WTC11 (cell line): Measurements from ENCODE around the gene CAPNS1.

Experiments
- ATF1 ChIP-seq: sonication (generic); formaldehyde crosslinking; IDR thresholded peaks from 2 replicates; pipeline ENCODE4 v1.8.1; 2023; ENCODE audit warnings: mild to moderate bottlenecking, moderate library complexity, missing genetic modification reagents
- ATF3 ChIP-seq: sonication (generic); formaldehyde crosslinking; conservative IDR thresholded peaks from 2 replicates; pipeline ENCODE4 v1.8.1; 2022; ENCODE audit warnings: mild to moderate bottlenecking, missing genetic modification reagents
- CREB1 ChIP-seq: sonication (generic); formaldehyde crosslinking; IDR thresholded peaks from 2 replicates; pipeline ENCODE4 v1.8.0; 2023; ENCODE audit warnings: mild to moderate bottlenecking, missing genetic modification reagents
- CTCF ChIP-seq: fragments of 200-600 bp; IDR thresholded peaks from 2 replicates; pipeline ENCODE4 v1.8.0; 2022; ENCODE audit warnings: antibody characterized with exemption
- NFYB ChIP-seq: sonication (generic); formaldehyde crosslinking; conservative IDR thresholded peaks from 2 replicates; pipeline ENCODE4 v1.8.0; 2022; ENCODE audit warnings: low read depth, missing genetic modification reagents
- SMAD3 ChIP-seq: sonication (generic); formaldehyde crosslinking; IDR thresholded peaks from 2 replicates; pipeline ENCODE4 v1.8.0; 2022; ENCODE audit warnings: missing genetic modification reagents, mild to moderate bottlenecking, borderline replicate concordance
- SP1 ChIP-seq: sonication (generic); formaldehyde crosslinking; conservative IDR thresholded peaks from 2 replicates; pipeline ENCODE4 v1.8.1; 2022; ENCODE audit warnings: missing genetic modification reagents
- STAT6 ChIP-seq: sonication (generic); formaldehyde crosslinking; conservative IDR thresholded peaks from 2 replicates; pipeline ENCODE4 v1.8.1; 2023; ENCODE audit warnings: mild to moderate bottlenecking, low read depth, missing genetic modification reagents, moderate library complexity
- TCF7 ChIP-seq: sonication (generic); formaldehyde crosslinking; IDR thresholded peaks from 2 replicates; pipeline ENCODE4 v1.8.0; 2022; ENCODE audit warnings: mild to moderate bottlenecking, low read depth, missing genetic modification reagents, moderate library complexity
- TEAD4 ChIP-seq: sonication (generic); formaldehyde crosslinking; IDR thresholded peaks from 2 replicates; pipeline ENCODE4 v1.8.0; 2022; ENCODE audit warnings: mild to moderate bottlenecking, missing genetic modification reagents
- ZNF138 ChIP-seq: sonication (generic); formaldehyde crosslinking; conservative IDR thresholded peaks from 2 replicates; pipeline ENCODE4 v1.8.1; 2022; ENCODE audit warnings: mild to moderate bottlenecking, moderate library complexity, missing genetic modification reagents
- ZNF416 ChIP-seq: fragments of 250-450 bp; sonication (Bioruptor Pico); IDR thresholded peaks from 2 replicates; pipeline ENCODE4 v1.9.0; 2021; ENCODE audit warnings: mild to moderate bottlenecking, inconsistent platforms

GRCh38 chr19:36099166-36099785, 40.6 kb upstream of the CAPNS1 start:
- TF ChIP-seq SMAD3 (CRISPR knock-in tag) (no peak), ATF1 (CRISPR knock-in tag) (no peak), ATF3 (no peak), CTCF (no peak), ZNF416 (CRISPR knock-in tag) (no peak), ZNF138 (CRISPR knock-in tag) (no peak), SP1 (CRISPR knock-in tag) (no peak), CREB1 (CRISPR knock-in tag) (no peak), TEAD4 (CRISPR knock-in tag) (no peak), TCF7 (CRISPR knock-in tag) (no peak), NFYB (CRISPR knock-in tag) (no peak), STAT6 (no peak)
